Measurements from ENCODE around the gene RBM23.
"Not testable (repeated sequence)": the region's sequence is repeated elsewhere in the genome, so short reads cannot be mapped to it uniquely, and the experiment has no call there.

The RBM23 gene

DNA sequence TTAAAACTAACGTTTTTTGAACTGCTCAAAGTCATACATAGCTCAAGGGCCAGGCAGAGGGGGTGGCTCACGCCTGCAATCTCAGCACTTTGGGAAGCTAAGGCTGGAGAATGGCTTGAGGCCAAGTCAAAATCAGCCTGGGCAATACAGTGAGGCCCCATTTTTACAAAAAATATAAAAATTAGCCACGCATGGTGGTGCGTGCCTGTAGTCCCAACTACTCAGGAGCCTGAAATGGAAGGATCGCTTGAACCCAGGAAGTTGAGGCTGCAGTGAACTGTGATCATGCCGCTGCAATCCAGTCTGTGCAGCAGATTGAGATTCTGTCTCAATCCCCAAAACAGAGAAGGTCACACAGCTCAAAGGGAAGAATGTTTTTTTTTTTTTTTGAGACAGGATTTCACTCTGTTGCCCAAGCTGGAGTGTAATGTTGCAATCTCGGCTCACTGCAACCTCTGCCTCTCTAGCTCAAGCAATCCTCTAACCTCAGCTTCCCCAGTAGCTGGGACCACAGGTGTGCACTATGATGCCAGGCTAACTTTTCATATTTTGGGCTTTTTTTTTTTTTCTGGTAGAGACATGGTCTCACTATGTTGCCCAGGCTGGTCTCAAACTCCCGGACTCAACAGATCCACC, 2.9 kb downstream of the RBM23 start:
- DNase-seq (ENCODE audit: low spot score), result no peak

DNA sequence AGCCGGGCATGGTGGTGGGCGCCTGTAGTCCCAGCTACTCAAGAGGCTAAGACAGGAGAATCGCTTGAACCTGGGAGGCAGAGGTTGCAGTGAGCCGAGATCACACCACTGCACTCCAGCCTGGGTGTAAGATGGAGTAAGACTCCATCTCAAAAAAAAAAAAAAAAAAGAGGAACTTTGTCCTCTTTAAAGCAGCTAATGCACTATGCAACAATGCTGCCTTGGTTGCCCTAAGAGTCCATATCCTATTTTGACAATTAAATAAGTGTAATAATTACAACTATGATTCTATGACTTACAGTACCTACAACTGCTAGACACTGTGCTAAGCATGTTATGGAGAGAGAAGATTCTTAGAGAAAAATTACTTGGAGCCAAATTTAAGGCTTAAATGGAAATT, 4.1 kb downstream of the RBM23 start:
- DNase-seq (ENCODE audit: low spot score), result not testable (repeated sequence)

DNA sequence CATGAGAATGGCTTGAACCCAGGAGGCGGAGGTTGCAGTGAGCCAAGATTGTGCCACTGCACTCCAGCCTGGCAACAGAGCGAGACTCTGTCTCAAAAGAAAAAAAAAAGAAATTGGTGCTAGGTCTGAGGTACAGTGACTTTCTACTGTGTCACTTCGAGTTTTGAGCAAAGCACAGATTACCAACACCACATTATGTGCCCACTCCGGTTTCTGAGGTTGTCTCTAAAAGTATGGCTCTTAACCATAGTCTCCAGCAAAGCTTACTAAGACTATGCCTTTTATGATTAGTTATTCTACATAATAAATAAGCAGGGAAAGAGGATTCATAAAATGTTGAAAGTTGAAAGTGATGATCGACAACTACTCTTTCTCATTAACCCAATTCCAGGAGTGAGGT, 8.0 kb downstream of the RBM23 start:
- DNase-seq (ENCODE audit: low spot score), result no peak

DNA sequence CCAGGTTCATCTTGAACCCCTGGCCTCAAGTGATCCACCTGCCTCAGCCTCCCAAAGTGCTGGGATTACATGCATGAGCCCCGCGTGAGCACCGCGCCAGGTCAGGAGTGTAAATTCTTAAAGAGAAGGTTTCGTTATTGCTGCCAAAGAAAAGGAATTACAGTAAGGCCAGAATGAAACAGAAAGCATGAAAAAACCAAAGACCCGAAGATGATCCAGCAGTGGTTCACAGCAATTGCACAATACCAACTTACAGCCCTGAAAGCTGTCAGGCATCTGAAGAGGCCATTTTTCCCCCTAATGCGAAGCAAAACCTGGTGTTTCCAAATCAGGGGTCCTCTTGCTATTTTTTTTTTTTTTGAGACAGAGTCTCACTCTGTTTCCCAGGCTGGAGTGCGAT, 10.3 kb downstream of the RBM23 start:
- DNase-seq (ENCODE audit: low spot score), result no peak

GRCh38 chr14:22907429-22907828, 11.5 kb downstream of the RBM23 start:
- no peak for DNase-seq (ENCODE audit: low spot score)

- DNase-seq (ENCODE audit: low spot score), result no peak
These were observed 12.9 kb downstream of the RBM23 start for GRCh38 chr14:22906073-22906472.

GRCh38 chr14:22905627-22906026, 13.3 kb downstream of the RBM23 start:
- no peak for DNase-seq (ENCODE audit: low spot score)

- no peak for DNase-seq (ENCODE audit: low spot score)
These were observed 15.2 kb downstream of the RBM23 start for GRCh38 chr14:22903742-22904087.

- DNase-seq (ENCODE audit: low spot score), result no peak
These were observed 17.1 kb downstream of the RBM23 start for GRCh38 chr14:22901799-22902198.

DNA sequence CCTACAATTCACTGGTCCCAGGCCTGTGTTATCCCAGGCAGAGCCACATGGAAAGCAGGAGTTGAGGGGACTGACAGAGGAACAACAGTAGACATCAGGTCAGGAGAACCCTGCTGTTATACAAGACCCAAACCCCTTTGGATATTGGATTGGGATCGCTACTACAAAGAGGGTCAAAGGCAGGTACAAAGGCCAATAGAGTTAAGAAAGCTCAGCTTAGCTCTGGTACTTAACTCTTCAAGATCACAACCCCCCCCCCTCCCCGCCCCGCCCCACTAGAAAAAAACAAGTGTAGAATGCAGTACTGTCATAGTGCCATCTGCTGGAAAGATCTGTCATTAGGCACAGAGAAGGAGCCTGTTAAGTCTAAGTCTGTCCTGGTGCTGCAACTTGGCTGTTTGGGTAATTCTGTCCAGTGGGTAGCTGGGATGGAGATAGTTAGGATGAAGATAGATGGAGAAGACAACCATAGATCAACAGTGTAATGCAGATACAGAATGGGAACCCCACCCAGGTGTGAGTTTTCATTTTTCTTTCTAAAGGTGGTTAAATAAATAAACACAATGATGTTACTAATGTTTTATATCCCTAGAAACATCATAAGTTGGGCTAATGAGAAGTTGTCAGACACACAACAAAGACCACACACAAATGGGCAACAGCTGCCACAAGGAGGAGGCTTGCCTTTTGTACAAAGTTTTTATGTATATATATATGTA, 18.7 kb downstream of the RBM23 start:
- peak; percentile 70 for DNase-seq (ENCODE audit: low spot score)

- no peak for DNase-seq (ENCODE audit: low spot score)
These were observed 20.5 kb downstream of the RBM23 start for GRCh38 chr14:22898302-22899090.

DNA sequence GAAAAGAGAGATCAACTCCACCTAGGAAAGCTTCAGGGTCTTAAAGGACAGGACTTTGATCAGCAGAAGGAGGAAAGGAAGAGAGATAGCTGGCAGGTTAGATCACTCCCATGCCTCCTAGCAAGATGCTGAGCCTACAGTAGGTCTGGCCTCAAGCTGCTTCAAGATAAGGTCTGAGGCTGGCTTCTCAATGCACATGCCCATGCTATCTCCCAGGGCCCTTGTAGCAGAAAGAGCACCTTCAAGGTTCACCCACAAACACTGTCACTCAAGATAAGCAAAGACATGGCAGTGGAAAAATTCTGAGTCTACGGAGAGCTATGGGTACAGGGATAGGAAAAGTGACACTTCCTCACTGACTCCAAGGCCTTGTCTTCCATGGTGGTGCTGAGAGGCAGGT, 21.6 kb downstream of the RBM23 start:
- no peak for DNase-seq (ENCODE audit: low spot score)

GRCh38 chr14:22896760-22897159, 22.2 kb downstream of the RBM23 start:
- DNase-seq (ENCODE audit: low spot score), result no peak

- DNase-seq (ENCODE audit: low spot score), result no peak
These were observed 22.6 kb downstream of the RBM23 start for GRCh38 chr14:22896356-22896755.

DNA sequence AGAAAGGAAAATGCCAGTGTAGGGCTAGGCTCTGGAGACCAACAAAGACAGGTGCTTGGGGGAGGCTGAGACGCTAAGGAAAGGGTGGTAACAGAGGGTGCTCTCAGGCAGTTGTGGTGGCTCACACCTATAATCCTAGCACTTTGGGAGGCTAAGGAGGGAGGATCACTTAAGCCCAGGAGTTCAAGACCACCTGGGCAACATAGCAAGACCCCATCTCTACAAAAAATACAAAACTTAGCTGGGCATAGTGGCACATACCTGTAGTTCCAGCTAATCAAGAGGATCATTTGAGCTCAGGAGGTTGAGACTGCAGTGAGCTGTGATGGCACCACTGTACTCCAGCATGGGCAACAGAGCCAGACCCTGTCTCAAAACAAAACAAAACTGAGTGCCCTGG, 23.5 kb downstream of the RBM23 start:
- DNase-seq (ENCODE audit: low spot score), result no peak

DNA sequence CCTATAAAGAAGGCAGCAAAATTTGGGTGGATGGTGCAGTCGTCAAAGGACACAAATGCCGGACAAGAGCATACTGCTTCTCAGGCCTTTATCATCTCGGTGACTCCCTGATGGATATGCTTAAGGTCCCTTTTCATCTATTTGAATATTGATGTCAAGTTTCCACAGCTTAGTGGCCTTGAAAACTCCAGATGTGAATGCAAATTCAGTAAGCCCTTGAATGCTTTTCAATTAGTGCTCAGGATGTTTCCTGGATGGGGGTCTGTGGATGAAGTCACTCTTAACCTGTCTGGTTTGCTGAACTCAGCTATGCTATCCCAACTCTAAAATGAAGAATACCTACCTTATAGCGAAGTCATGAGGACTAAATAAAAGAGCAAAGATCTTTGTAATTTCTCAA, 25.2 kb downstream of the RBM23 start:
- DNase-seq (ENCODE audit: low spot score), result no peak

DNA sequence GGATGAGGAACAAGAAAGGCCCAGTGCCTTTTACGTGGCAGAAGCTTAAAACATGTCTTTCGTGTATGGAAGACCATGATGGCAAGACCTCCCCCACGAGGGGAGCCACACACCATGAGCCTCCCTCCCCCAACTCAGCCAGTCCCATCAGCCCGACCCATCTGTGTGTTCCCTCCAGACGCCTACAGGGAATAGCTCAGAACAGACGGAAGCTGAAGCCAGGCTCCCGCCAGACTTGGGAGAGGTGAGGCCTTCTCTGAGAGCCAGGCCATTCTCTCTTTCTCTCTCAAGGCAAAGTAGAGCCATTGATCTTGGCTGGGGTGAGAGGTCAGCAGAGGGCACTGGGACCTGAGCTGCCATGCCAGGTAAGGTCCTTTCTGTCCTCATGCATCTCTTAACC, 26.5 kb downstream of the RBM23 start:
- DNase-seq (ENCODE audit: low spot score), result no peak

- no peak for DNase-seq (ENCODE audit: low spot score)
These were observed 28.5 kb downstream of the RBM23 start for GRCh38 chr14:22890416-22890815.

DNA sequence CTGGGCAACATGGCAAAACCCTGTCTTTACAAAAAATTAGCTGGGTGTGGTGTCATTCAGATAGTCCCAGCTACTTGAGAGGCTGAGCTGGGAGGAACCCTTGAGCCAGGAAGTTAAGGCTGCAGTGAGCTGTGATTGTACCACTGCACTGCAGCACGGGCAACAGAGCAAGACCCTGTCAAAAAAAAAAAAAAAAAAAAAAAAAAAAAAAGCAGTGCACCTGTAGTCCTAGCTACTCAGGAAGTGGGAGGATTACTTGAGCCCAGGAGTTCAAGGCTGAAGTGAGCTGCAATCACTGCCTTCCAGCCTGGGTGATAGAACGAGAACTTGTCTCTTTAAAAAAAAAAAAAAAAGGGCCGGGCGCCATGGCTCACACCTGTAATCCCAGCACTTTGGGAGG, 30.3 kb downstream of the RBM23 start:
- DNase-seq (ENCODE audit: low spot score), result peak; percentile 13

- no peak for DNase-seq (ENCODE audit: low spot score)
These were observed 31.0 kb downstream of the RBM23 start for GRCh38 chr14:22887990-22888378.

GRCh38 chr14:22887260-22887989, 31.5 kb downstream of the RBM23 start:
- peak; percentile 73 for DNase-seq (ENCODE audit: low spot score)

DNA sequence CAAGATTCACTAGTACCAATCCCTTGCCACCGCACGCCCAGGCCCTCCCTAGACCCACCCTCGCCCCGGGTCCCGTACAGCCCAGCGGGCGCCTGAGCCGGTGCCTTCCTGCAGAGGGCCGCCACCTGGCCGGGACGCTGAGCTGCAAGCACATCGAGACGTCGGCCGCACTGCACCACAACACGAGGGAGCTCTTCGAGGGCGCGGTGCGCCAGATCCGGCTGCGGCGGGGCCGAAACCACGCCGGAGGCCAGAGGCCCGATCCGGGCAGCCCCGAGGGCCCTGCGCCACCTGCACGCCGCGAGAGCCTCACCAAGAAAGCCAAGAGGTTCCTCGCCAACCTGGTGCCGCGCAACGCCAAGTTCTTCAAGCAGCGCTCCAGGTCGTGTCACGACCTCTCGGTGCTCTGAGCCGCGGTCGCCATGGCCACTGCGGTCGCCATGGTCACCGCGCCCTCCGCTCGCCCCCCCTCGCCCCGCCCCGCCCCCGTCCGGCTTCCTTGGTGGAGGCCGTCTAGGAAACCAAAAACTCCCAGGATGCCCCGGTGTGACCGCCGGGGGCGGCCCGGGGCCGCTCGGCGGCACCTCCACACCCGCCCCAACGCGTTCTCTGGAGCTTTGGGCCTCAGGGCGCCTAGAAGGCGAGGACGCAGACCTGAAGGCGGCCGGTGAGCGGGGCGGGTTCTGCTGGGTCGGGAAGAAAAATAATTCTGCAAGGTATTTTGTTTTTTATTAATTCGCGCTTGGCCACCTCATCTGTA, 32.3 kb downstream of the RBM23 start:
- peak; percentile 78 for DNase-seq (ENCODE audit: low spot score)
